Measurements from ENCODE around the gene MYO5A.

The MYO5A gene

DNA sequence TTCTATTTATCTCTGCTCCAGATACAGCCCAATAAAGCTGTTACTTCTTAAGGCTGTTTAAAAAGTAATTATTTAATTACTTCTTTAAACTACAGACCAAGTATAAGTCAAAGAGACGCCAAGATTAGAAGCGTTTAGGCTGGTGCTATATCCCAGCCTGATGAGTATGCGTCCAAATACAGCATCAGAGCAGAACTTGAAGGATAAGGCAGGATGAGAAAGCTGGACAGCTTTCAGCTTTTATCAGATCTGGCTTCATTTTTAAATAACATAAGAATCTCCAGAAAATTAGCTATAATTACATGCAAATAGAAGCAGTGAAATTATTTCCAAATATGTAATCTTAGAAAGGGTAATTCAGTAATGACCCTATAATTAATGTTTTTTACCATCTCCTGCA lies 122.8 kb downstream of the MYO5A start:
- TF ChIP-seq SIN3A (IDR thresholded peaks at IDR 0.05; ENCODE audit: borderline replicate concordance, insufficient read depth, low read length) (no peak), FOXP2 (optimal IDR thresholded peaks at IDR 0.05; ENCODE audit: borderline replicate concordance, extremely low read depth, extremely low read length, insufficient read depth) (no peak), POLR2AphosphoS5 (IDR thresholded peaks at IDR 0.05; ENCODE audit: low read depth, low read length) (no peak), TAF1 (IDR thresholded peaks at IDR 0.05; ENCODE audit: borderline replicate concordance, insufficient read depth, low read length) (no peak)
- TF ChIP-seq, protein P1, sequence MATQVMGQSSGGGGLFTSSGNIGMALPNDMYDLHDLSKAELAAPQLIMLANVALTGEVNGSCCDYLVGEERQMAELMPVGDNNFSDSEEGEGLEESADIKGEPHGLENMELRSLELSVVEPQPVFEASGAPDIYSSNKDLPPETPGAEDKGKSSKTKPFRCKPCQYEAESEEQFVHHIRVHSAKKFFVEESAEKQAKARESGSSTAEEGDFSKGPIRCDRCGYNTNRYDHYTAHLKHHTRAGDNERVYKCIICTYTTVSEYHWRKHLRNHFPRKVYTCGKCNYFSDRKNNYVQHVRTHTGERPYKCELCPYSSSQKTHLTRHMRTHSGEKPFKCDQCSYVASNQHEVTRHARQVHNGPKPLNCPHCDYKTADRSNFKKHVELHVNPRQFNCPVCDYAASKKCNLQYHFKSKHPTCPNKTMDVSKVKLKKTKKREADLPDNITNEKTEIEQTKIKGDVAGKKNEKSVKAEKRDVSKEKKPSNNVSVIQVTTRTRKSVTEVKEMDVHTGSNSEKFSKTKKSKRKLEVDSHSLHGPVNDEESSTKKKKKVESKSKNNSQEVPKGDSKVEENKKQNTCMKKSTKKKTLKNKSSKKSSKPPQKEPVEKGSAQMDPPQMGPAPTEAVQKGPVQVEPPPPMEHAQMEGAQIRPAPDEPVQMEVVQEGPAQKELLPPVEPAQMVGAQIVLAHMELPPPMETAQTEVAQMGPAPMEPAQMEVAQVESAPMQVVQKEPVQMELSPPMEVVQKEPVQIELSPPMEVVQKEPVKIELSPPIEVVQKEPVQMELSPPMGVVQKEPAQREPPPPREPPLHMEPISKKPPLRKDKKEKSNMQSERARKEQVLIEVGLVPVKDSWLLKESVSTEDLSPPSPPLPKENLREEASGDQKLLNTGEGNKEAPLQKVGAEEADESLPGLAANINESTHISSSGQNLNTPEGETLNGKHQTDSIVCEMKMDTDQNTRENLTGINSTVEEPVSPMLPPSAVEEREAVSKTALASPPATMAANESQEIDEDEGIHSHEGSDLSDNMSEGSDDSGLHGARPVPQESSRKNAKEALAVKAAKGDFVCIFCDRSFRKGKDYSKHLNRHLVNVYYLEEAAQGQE (IDR thresholded peaks at IDR 0.05; ENCODE audit: insufficient read depth in 1 of 2, low read depth in 2 of 2, low read length in 2 of 2) = no peak

DNA sequence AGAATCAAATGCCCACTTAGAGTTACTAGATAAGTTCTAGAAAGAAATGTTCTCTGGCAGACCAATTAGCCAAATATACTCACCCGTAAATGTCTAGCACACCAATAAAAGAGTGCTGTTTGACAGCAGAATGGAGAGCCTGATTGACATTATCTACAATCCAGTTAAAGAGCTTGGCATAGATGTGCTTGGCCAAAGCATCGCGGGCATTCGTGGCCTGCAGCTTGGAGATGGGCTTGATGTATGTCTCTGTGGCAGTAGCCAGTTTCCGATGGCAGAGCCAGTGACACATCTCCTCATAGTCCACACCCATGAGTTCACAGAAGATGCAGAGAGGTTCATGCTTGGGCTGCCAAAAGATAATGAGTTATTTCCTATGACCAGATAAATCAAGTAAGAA lies 131.6 kb downstream of the MYO5A start:
- no peak for TF ChIP-seq POLR2AphosphoS5 (IDR thresholded peaks at IDR 0.05; ENCODE audit: low read depth, low read length)
- TF ChIP-seq, protein P1 (IDR thresholded peaks at IDR 0.05; ENCODE audit: insufficient read depth in 1 of 2, low read depth in 2 of 2, low read length in 2 of 2) = no peak
- no peak for TF ChIP-seq TAF1 (IDR thresholded peaks at IDR 0.05; ENCODE audit: borderline replicate concordance, insufficient read depth, low read length)
- no peak for TF ChIP-seq FOXP2 (optimal IDR thresholded peaks at IDR 0.05; ENCODE audit: borderline replicate concordance, extremely low read depth, extremely low read length, insufficient read depth)
- no peak for TF ChIP-seq SIN3A (IDR thresholded peaks at IDR 0.05; ENCODE audit: borderline replicate concordance, insufficient read depth, low read length)

DNA sequence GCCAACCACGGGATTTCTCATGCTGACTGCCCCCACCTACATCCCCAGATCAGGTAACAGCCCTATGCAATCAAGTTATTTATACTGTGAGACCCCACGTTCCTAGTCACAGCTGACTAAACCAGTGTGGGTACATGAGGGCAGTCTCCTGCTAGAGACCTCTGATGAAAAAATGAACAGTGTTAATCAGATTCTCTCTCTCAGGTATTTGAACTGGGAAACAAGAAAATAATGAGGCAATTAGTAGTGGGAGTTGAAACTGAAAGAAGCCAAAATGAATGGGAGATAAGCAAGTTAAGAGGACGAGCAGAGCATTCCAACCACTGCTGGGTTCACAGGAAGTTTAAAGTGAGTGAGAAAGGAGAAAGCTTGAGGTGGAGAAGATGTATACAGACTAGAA lies 134.6 kb downstream of the MYO5A start:
- TF ChIP-seq TAF1 (IDR thresholded peaks at IDR 0.05; ENCODE audit: borderline replicate concordance, insufficient read depth, low read length) (no peak), SIN3A (IDR thresholded peaks at IDR 0.05; ENCODE audit: borderline replicate concordance, insufficient read depth, low read length) (no peak), POLR2AphosphoS5 (IDR thresholded peaks at IDR 0.05; ENCODE audit: low read depth, low read length) (no peak), FOXP2 (optimal IDR thresholded peaks at IDR 0.05; ENCODE audit: borderline replicate concordance, extremely low read depth, extremely low read length, insufficient read depth) (no peak)
- TF ChIP-seq, protein P1 (IDR thresholded peaks at IDR 0.05; ENCODE audit: insufficient read depth in 1 of 2, low read depth in 2 of 2, low read length in 2 of 2) = no peak

DNA sequence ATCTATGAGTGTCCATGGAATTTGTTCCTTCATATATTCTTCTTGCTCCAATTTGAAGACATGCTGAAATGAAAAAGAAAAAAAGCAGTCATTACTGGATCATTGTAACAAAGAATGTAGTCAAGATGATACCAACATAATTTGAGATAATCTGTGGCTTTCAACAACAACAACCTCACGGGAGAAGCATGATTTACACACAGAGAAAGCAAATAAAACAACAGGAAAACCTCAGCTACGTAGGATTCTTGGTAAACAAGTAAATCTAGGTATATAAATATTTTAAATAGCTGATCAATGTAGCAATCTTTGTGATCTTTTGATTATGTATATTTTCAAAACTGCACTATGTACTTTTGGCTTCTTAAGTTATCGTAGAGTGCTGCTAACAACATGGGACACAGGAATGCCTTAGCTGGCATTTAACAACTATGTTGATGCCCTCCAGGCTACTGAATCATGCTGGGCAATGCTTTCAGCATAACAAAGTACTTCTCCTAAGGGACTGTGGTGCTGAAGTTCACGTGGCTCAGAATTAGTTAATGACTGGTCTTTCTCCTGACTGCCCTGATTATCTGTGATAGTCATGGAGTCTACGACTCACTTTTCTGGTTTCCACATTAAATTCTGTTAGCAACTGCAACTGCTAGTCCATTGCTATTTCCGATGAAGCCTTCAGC lies 136.5 kb downstream of the MYO5A start:
- TF ChIP-seq POLR2AphosphoS5 (IDR thresholded peaks at IDR 0.05; ENCODE audit: low read depth, low read length) (no peak), SIN3A (IDR thresholded peaks at IDR 0.05; ENCODE audit: borderline replicate concordance, insufficient read depth, low read length) (no peak), TAF1 (IDR thresholded peaks at IDR 0.05; ENCODE audit: borderline replicate concordance, insufficient read depth, low read length) (no peak), FOXP2 (optimal IDR thresholded peaks at IDR 0.05; ENCODE audit: borderline replicate concordance, extremely low read depth, extremely low read length, insufficient read depth) (no peak)
- TF ChIP-seq, protein P1 (IDR thresholded peaks at IDR 0.05; ENCODE audit: insufficient read depth in 1 of 2, low read depth in 2 of 2, low read length in 2 of 2) = no peak

Measured in PFSK-1 (cell line).